Gastrocnemius medialis (tissue), 4 donors: ENCODE measurements around the gene XPR1.

Experiments
- POLR2A ChIP-seq, 2 donors: fragments of 450-650 bp; IDR thresholded peaks; one replicate each; pipeline ENCODE4 v1.6.1; 2017; ENCODE audit warnings: antibody characterized with exemption in 2 of 2, mild to moderate bottlenecking in 2 of 2, moderate library complexity in 2 of 2
- TF ChIP-seq, protein P1 (sequence below), 5 experiments: fragments of 450-650 bp in 3 of 5; fragments of 200-600 bp in 2 of 5; sonication (generic) in 2 of 5; IDR thresholded peaks in 4 of 5; conservative IDR thresholded peaks in 1 of 5; 1 replicate in 4 of 5; 2 replicates in 1 of 5; pipeline ENCODE4 v1.5.1; 2016 to 2019; ENCODE audit warnings: antibody characterized with exemption in 5 of 5, mild to moderate bottlenecking in 3 of 5, moderate library complexity in 3 of 5

DNA sequence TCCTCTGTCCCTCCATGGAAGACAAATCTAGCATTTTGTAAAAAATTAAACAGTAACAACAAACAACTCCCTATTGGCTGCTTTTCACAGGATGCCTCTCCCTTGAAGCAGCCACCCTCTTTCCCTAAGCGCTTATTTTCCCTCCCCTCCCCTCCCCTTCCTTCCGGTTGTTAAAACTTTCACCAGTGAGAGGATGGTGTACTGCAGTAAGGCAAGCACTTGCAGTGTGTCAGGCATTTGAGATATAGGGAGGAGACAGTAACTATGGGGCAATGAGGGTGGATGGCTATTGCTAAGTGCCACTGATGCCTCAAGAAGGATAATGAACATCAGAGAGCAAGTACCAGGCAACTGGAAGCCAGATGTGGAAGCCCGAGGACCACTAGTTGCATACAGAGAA, 261.8 kb downstream of the XPR1 start:
- TF ChIP-seq, protein P1, sequence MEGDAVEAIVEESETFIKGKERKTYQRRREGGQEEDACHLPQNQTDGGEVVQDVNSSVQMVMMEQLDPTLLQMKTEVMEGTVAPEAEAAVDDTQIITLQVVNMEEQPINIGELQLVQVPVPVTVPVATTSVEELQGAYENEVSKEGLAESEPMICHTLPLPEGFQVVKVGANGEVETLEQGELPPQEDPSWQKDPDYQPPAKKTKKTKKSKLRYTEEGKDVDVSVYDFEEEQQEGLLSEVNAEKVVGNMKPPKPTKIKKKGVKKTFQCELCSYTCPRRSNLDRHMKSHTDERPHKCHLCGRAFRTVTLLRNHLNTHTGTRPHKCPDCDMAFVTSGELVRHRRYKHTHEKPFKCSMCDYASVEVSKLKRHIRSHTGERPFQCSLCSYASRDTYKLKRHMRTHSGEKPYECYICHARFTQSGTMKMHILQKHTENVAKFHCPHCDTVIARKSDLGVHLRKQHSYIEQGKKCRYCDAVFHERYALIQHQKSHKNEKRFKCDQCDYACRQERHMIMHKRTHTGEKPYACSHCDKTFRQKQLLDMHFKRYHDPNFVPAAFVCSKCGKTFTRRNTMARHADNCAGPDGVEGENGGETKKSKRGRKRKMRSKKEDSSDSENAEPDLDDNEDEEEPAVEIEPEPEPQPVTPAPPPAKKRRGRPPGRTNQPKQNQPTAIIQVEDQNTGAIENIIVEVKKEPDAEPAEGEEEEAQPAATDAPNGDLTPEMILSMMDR (IDR thresholded peaks at IDR 0.05 in 4 of 5, conservative IDR thresholded peaks at IDR 0.05 in 1 of 5): no peak
- TF ChIP-seq POLR2A (IDR thresholded peaks at IDR 0.05): no peak
